Peyer's patch (tissue), 4 donors: ENCODE measurements around the gene COX4I1. TPM values are rescaled to one million over a fixed set of nuclear protein-coding genes. Genes with fewer than 3 reads are reported as not detected.
"Not testable (repeated sequence)": the region's sequence is repeated elsewhere in the genome, so short reads cannot be mapped to it uniquely, and the experiment has no call there.

Experiments used
- DNase-seq, 3 donors: peaks; one replicate each; pipeline ENCODE4 v3.0.0-alpha.2; 2017 to 2019
- H3K27ac ChIP-seq, 4 donors: fragments of 200-600 bp; sonication (generic); one replicate each; pipeline ENCODE4 v1.5.1; 2016 to 2019
- H3K27me3 ChIP-seq, 2 donors: fragments of 200-600 bp; sonication (generic); one replicate each; pipeline ENCODE4 v1.5.1; 2019
- H3K36me3 ChIP-seq, 3 donors: fragments of 200-600 bp; sonication (generic); one replicate each; pipeline ENCODE4 v1.5.1; 2016 to 2019
- H3K4me1 ChIP-seq, 4 donors: fragments of 200-600 bp; sonication (generic); one replicate each; pipeline ENCODE4 v1.5.1; 2016 to 2019
- H3K4me3 ChIP-seq, 4 donors: fragments of 200-600 bp; sonication (generic); 1 replicate in 3 of 4; 2 replicates in 1 of 4; pipeline ENCODE4 v1.5.1; 2016 to 2019; ENCODE audit warnings: mild to moderate bottlenecking in 1 of 4
- H3K9me3 ChIP-seq, 4 donors: fragments of 200-600 bp; sonication (generic); one replicate each; pipeline ENCODE4 v1.5.1; 2016 to 2019; ENCODE audit warnings: mild to moderate bottlenecking in 1 of 4
- CTCF ChIP-seq, 6 experiments: fragments of 450-650 bp in 4 of 6; fragments of 200-600 bp in 2 of 6; sonication (generic) in 1 of 6; IDR thresholded peaks; one replicate each; pipeline ENCODE4 v1.5.1; 2017 to 2019; ENCODE audit warnings: antibody characterized with exemption in 6 of 6, mild to moderate bottlenecking in 3 of 6, moderate library complexity in 1 of 6
- POLR2A ChIP-seq, 2 donors: fragments of 450-650 bp; IDR thresholded peaks; one replicate each; pipeline ENCODE4 v1.5.1; 2017; ENCODE audit warnings: antibody characterized with exemption in 2 of 2, mild to moderate bottlenecking in 2 of 2, moderate library complexity in 2 of 2
- total RNA-seq, 4 donors: library from RNA; depleted of rRNA; stranded (reverse); fragments of >200 nt; gene quantifications; one replicate each; pipeline ENCODE4 v1.1.0, GENCODE V29; 2016

Gene COX4I1
- total RNA-seq, 4 donors from 2014 or later: 377 to 758 (median 713) TPM

DNA sequence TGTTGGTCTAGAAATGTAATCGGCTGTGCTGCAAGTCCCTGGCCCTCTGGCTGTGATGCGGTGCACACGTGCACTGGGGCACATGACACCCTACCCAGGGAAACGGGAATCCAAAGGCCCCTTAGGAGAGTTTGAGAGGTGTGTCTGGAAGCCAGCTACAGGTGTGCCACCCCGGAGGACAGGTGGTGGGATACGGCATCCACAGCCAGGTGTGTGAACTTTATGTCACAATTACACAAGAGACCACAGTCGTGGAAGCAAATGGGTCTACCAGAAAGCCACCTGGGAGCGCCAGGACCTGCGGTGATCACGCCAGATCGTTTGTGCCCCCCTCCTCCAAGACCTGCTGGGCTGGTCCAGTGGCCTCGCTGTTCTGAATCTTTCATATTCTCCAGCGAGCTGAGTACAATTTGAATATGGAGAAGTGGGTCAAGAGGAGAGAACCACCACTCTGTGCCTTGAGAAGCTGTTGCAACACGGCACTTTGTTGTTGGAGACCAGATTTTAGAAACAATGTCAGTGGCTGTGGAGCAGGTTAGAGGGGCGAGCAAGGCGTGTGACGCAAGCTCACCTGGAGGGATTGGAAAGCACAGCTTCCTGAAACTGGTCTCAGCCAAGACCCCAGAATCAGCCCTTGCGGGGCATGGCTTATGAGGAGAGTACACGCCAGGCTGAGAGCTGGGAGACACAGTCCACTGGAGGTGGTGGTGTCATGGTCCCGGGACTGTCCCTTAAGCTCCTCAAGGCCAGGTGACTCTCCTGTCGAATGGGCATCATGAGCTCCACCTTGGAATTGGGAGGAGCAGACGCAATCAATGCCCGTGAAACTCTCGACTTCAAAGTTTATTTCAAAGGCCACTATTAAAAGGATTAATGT is 37.4 kb downstream of the COX4I1 start:
- Histone ChIP-seq H3K27me3 (no peaks in the 10 kb centered on the region), H3K36me3 (no peaks in the 10 kb centered on the region), H3K4me3 (no peak overlapping the region), H3K27ac (no peak overlapping the region), H3K4me1 (no peaks in the 10 kb centered on the region), H3K9me3 (no peaks in the 10 kb centered on the region)
- TF ChIP-seq POLR2A (IDR thresholded peaks at IDR 0.05): no peak
- no peak for TF ChIP-seq CTCF (IDR thresholded peaks at IDR 0.05)
- DNase-seq: peak in 1 of 3 donors; percentile 36

- H3K36me3 ChIP-seq, H3K27ac ChIP-seq, DNase-seq, H3K4me3 ChIP-seq, H3K9me3 ChIP-seq, H3K27me3 ChIP-seq, H3K4me1 ChIP-seq: not testable (repeated sequence)
Observed at GRCh38 chr16:85837654-85838053, 38.2 kb downstream of the COX4I1 start.

DNA sequence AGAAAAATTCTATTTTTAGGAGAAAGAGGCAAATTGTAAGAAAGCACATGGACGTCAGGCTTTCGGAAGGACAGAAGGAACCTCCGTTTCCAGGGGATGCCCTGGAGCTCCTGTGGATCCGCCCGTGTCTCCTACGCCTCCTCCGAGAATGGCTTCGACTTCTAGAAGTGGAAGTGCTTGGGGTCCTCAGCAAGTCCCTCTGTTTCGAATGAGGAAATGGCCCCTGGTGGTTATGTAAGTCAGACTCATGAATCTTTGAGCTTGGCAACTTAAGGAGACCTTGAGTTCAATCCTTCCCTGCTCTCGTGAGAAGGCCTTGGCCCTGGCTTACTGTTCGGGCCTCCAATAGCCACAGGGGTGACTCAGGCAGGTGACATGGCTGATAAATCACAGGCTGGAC is 38.9 kb downstream of the COX4I1 start:
- TF ChIP-seq CTCF (IDR thresholded peaks at IDR 0.05): no peak
- TF ChIP-seq POLR2A (IDR thresholded peaks at IDR 0.05): no peak
- H3K9me3 ChIP-seq: no peaks in the 10 kb centered on the region
- H3K27me3 ChIP-seq: no peaks in the 10 kb centered on the region
- DNase-seq: no peak
- no peak overlapping the region for H3K4me3 ChIP-seq
- no peaks in the 10 kb centered on the region for H3K4me1 ChIP-seq
- H3K27ac ChIP-seq: no peak overlapping the region
- no peaks in the 10 kb centered on the region for H3K36me3 ChIP-seq

GRCh38 chr16:85838876-85839585 is 39.5 kb downstream of the COX4I1 start:
- no peak for TF ChIP-seq POLR2A (IDR thresholded peaks at IDR 0.05)
- TF ChIP-seq CTCF (IDR thresholded peaks at IDR 0.05): no peak
- Histone ChIP-seq H3K36me3 (no peaks in the 10 kb centered on the region), H3K4me1 (no peaks in the 10 kb centered on the region), H3K4me3 (no peak overlapping the region), H3K9me3 (no peaks in the 10 kb centered on the region), H3K27ac (no peak overlapping the region), H3K27me3 (no peaks in the 10 kb centered on the region)
- peak in 1 of 3 donors; percentile 43 for DNase-seq

GRCh38 chr16:85839681-85840240 is 40.3 kb downstream of the COX4I1 start:
- H3K36me3 ChIP-seq: no peaks in the 10 kb centered on the region
- peaks cover 0 to 4% (median 0%) of the 10 kb centered on the region in 4 donors for H3K4me1 ChIP-seq
- no peaks in the 10 kb centered on the region for H3K9me3 ChIP-seq
- DNase-seq: peak in 1 of 3 donors; percentile 44
- H3K27me3 ChIP-seq: no peaks in the 10 kb centered on the region
- no peak overlapping the region for H3K27ac ChIP-seq
- H3K4me3 ChIP-seq: no peak overlapping the region
- TF ChIP-seq CTCF (IDR thresholded peaks at IDR 0.05): no peak
- TF ChIP-seq POLR2A (IDR thresholded peaks at IDR 0.05): no peak

DNA sequence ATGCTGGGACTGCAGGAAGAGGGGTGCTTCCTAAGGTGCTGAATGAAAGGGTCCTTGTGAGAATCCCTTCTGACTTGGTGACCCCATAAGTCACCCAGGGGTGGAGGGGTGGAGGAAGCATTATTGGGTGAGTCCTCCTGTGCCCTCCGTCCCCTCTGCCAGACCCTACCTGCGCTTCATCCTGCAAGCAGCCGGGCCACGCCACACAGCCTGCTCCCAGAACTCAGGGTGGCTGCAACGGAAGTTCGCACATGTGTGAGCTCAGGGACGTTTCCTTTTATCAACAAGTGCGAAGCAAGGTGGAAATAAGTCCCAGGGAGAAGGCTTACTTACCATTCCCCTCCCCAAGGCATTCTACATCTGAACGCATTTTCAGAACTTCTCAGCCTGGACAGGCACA is 40.9 kb downstream of the COX4I1 start:
- no peak for DNase-seq
- Histone ChIP-seq H3K27me3 (no peaks in the 10 kb centered on the region), H3K27ac (no peak overlapping the region), H3K4me3 (no peak overlapping the region), H3K36me3 (no peaks in the 10 kb centered on the region), H3K4me1 (peaks cover 0 to 9% (median 0%) of the 10 kb centered on the region in 4 donors), H3K9me3 (no peaks in the 10 kb centered on the region)
- TF ChIP-seq CTCF (IDR thresholded peaks at IDR 0.05) (no peak), POLR2A (IDR thresholded peaks at IDR 0.05) (no peak)
